ENCODE data around the gene C16orf54. TPM values are rescaled to one million over a fixed set of nuclear protein-coding genes. Genes with fewer than 3 reads are reported as not detected.
"Not testable (repeated sequence)": the region's sequence is repeated elsewhere in the genome, so short reads cannot be mapped to it uniquely, and the experiment has no call there.

C16orf54 gene
- total RNA-seq, 1 experiment from 2014 or later: not detected

GRCh38 chr16:29784901-29785500, 39.2 kb upstream of the C16orf54 start:
- DNase-seq: no peak
- ChIA-PET CTCF (interaction anchor here (0.6 to 1.4 kb wide), 5 partner anchors 13 to 84 kb away, joined by 3 to 19 read pairs (median 4); no protein-coding TSS in a partner anchor), POLR2A (ENCODE audit: unreplicated experiment) (interaction anchor here (0.6 to 0.7 kb wide), 2 partner anchors 21 to 39 kb away, joined by 3 to 8 read pairs; partner anchors contain the start of gene MAZ)
- Histone ChIP-seq H2AFZ (no peak overlapping the region), H3F3A (ENCODE audit: insufficient read depth, low read depth) (peaks cover 31% of the 10 kb centered on the region), H3K9me3 (ENCODE audit: insufficient read depth, low read depth) (0 out of 2 replicates have a peak, but pooled peaks cover 4% of the 10 kb centered on the region), H3K27ac (no peak overlapping the region), H3K4me3 (no peak overlapping the region), H4K20me1 (ENCODE audit: insufficient read depth) (no peaks in the 10 kb centered on the region), H3K4me1 (replicated peaks; ENCODE audit: insufficient read depth) (peaks cover 53% of the 10 kb centered on the region), H3K4me2 (no peak overlapping the region), H3K36me3 (ENCODE audit: low read depth) (no peaks in the 10 kb centered on the region), H3K79me2 (ENCODE audit: low read depth) (no peaks in the 10 kb centered on the region), H3K27me3 (ENCODE audit: insufficient read depth, low read depth) (no peaks in the 10 kb centered on the region), H3K9me2 (ENCODE audit: insufficient read depth) (no peaks in the 10 kb centered on the region)
- no peak for TF ChIP-seq CTCF (conservative IDR thresholded peaks at IDR 0.05)
- TF ChIP-seq EZH2 (IDR thresholded peaks at IDR 0.05; ENCODE audit: low read depth): no peak
- no TSS peak for BruUV-seq (replicated peaks)
- intact Hi-C loops (cut with micrococcal nuclease; ENCODE audit: unreplicated experiment): no loop called here

GRCh38 chr16:29784157-29784556, 38.4 kb upstream of the C16orf54 start:
- Histone ChIP-seq H3K36me3 (ENCODE audit: low read depth) (no peaks in the 10 kb centered on the region), H3K9me3 (ENCODE audit: insufficient read depth, low read depth) (0 out of 2 replicates have a peak, but pooled peaks cover 4% of the 10 kb centered on the region), H3K4me2 (peak overlapping the region; percentile 53), H3K4me1 (replicated peaks; ENCODE audit: insufficient read depth) (peaks cover 54% of the 10 kb centered on the region), H3K79me2 (ENCODE audit: low read depth) (no peaks in the 10 kb centered on the region), H4K20me1 (ENCODE audit: insufficient read depth) (no peaks in the 10 kb centered on the region), H2AFZ (no peak overlapping the region), H3K9me2 (ENCODE audit: insufficient read depth) (no peaks in the 10 kb centered on the region), H3F3A (ENCODE audit: insufficient read depth, low read depth) (peaks cover 39% of the 10 kb centered on the region), H3K27me3 (ENCODE audit: insufficient read depth, low read depth) (no peaks in the 10 kb centered on the region), H3K4me3 (no peak overlapping the region), H3K27ac (peak overlapping the region; percentile 42)
- POLR2A ChIA-PET (ENCODE audit: unreplicated experiment): no interaction called here
- peak; percentile 44 to 55 for DNase-seq
- no peak for TF ChIP-seq EZH2 (IDR thresholded peaks at IDR 0.05; ENCODE audit: low read depth)
- TF ChIP-seq CTCF (conservative IDR thresholded peaks at IDR 0.05): no peak
- intact Hi-C loops (cut with micrococcal nuclease; ENCODE audit: unreplicated experiment): no loop called here
- CTCF ChIA-PET: interaction anchor here (0.6 to 1.4 kb wide), 6 partner anchors 12 to 83 kb away, joined by 3 to 19 read pairs (median 4); no protein-coding TSS in a partner anchor
- BruUV-seq (replicated peaks): no TSS peak

GRCh38 chr16:29783094-29783953, 37.5 kb upstream of the C16orf54 start:
- H3K36me3 ChIP-seq (ENCODE audit: low read depth); H3K9me3 ChIP-seq (ENCODE audit: insufficient read depth, low read depth); H3K27me3 ChIP-seq (ENCODE audit: insufficient read depth, low read depth); H2AFZ ChIP-seq; H3K79me2 ChIP-seq (ENCODE audit: low read depth); BruUV-seq (replicated peaks); H3K9me2 ChIP-seq (ENCODE audit: insufficient read depth); H4K20me1 ChIP-seq (ENCODE audit: insufficient read depth); intact Hi-C loops (cut with micrococcal nuclease; ENCODE audit: unreplicated experiment): not testable (repeated sequence)
- peaks cover 62% of the 10 kb centered on the region for H3K4me1 ChIP-seq (replicated peaks; ENCODE audit: insufficient read depth)
- peak overlapping the region; percentile 42 for H3K27ac ChIP-seq
- peak overlapping the region; percentile 53 for H3K4me2 ChIP-seq
- CTCF ChIA-PET: interaction anchor here (1.1 kb wide), 1 partner anchor 54 kb away, joined by 3 read pairs; no protein-coding TSS in a partner anchor
- DNase-seq: peak; percentile 75 to 85
- H3K4me3 ChIP-seq: peak overlapping the region; percentile 15; the same call in 1 of the 2 replicates
- H3F3A ChIP-seq (ENCODE audit: insufficient read depth, low read depth): peaks cover 48% of the 10 kb centered on the region
- POLR2A ChIA-PET (ENCODE audit: unreplicated experiment): interaction anchor here (0.6 kb wide), 1 partner anchor 84 kb away, joined by 3 read pairs; no protein-coding TSS in a partner anchor

All from PC-9 (cell line).